PC-3 (cell line): Measurements from ENCODE around the gene KDSR. TPM values are rescaled to one million over a fixed set of nuclear protein-coding genes. Genes with fewer than 3 reads are reported as not detected.
A peak's percentile ranks its signal among the peaks of the same experiment; 100 is the strongest.

ENCODE experiments used
- ATAC-seq: fragments of 200-7000 bp; cut with Tn5 transposase; 2 replicates; pipeline ENCODE4 v1.9.1; 2020; ENCODE audit warnings: mild to moderate bottlenecking, moderate library complexity
- BruUV-seq: library from RNA; stranded (reverse); fragments of 400-500 nt; replicated peaks from 2 replicates; lab custom pipeline; 2021; lab: Mats Ljungman, UMichigan
- CTCF ChIA-PET: fragments of 300-600 bp; sonication (Branson Sonifier 250); formaldehyde crosslinking; loops from one replicate; lab custom pipeline; 2022; ENCODE audit warnings: antibody characterized with exemption; lab: Charles Lee
- POLR2A ChIA-PET: fragments of 300-600 bp; sonication (Branson Sonifier 250); formaldehyde crosslinking; loops from one replicate; lab custom pipeline; 2022; ENCODE audit warnings: antibody characterized with exemption; ENCODE audit not compliant: unreplicated experiment; lab: Charles Lee
- DNase-seq: peaks from one replicate; pipeline ENCODE4 v3.0.0-alpha.2; 2015
- H2AFZ ChIP-seq: fragments of 300-600 bp; sonication (generic); 2 replicates; pipeline ENCODE4 v1.6.0; 2016; ENCODE audit warnings: antibody characterized with exemption, low read length
- H3F3A ChIP-seq: fragments of 300-600 bp; sonication (generic); one replicate; pipeline ENCODE4 v1.6.0; 2017; ENCODE audit warnings: antibody characterized with exemption, low read length, control low read depth, mild to moderate bottlenecking; ENCODE audit not compliant: unreplicated experiment
- H3K27ac ChIP-seq: fragments of 300-600 bp; sonication (generic); 2 replicates; pipeline ENCODE4 v1.5.1; 2016; ENCODE audit warnings: mild to moderate bottlenecking, low read length
- H3K27me3 ChIP-seq: fragments of 300-600 bp; sonication (generic); 2 replicates; pipeline ENCODE4 v1.6.1; 2016; ENCODE audit warnings: low read length, mixed read lengths
- H3K36me3 ChIP-seq: fragments of 300-600 bp; sonication (generic); 2 replicates; pipeline ENCODE4 v1.6.1; 2016; ENCODE audit warnings: low read depth, mixed run types, low read length, mixed read lengths
- H3K4me1 ChIP-seq: fragments of 300-600 bp; sonication (generic); 2 replicates; pipeline ENCODE4 v1.5.1; 2016; ENCODE audit warnings: low read length; ENCODE audit not compliant: insufficient read depth
- H3K4me2 ChIP-seq: fragments of 300-600 bp; sonication (generic); 2 replicates; pipeline ENCODE4 v1.6.0; 2016; ENCODE audit warnings: low read length
- H3K4me3 ChIP-seq: fragments of 300-600 bp; sonication (generic); 2 replicates; pipeline ENCODE4 v1.5.1; 2016; ENCODE audit warnings: mild to moderate bottlenecking, low read length, mixed read lengths
- H3K79me2 ChIP-seq: fragments of 300-600 bp; sonication (generic); 2 replicates; pipeline ENCODE4 v1.6.1; 2017; ENCODE audit warnings: low read length, mixed read lengths
- H3K9ac ChIP-seq: fragments of 300-600 bp; sonication (generic); 2 replicates; pipeline ENCODE4 v1.6.0; 2016; ENCODE audit warnings: mild to moderate bottlenecking, low read length
- H3K9me2 ChIP-seq: fragments of 300-600 bp; sonication (generic); replicated peaks from 2 replicates; pipeline ENCODE4 v1.6.1; 2016; ENCODE audit warnings: mixed run types, low read length, mixed read lengths
- H3K9me3 ChIP-seq: fragments of 300-600 bp; sonication (generic); 2 replicates; pipeline ENCODE4 v1.6.1; 2016; ENCODE audit warnings: low read length, mixed read lengths
- H4K20me1 ChIP-seq: fragments of 300-600 bp; sonication (generic); 2 replicates; pipeline ENCODE4 v1.6.1; 2016; ENCODE audit warnings: low read length, mixed read lengths
- EZH2 ChIP-seq: fragments of 300-600 bp; sonication (generic); IDR thresholded peaks from one replicate; pipeline ENCODE4 v1.6.1; 2017; ENCODE audit warnings: antibody characterized with exemption, mild to moderate bottlenecking, low read length; ENCODE audit not compliant: unreplicated experiment
- EZH2phosphoT487 ChIP-seq: fragments of 300-600 bp; sonication (generic); IDR thresholded peaks from 2 replicates; pipeline ENCODE4 v1.6.1; 2018; ENCODE audit warnings: mild to moderate bottlenecking, antibody characterized with exemption, low read length, borderline replicate concordance
- intact Hi-C: fragments of 100-400 bp; cut with micrococcal nuclease; formaldehyde crosslinking; loops from 2 replicates; pipeline ENCODE4 v1.9.0; 2023
- total RNA-seq: library from RNA; depleted of rRNA; stranded (reverse); fragments of >200 nt; gene quantifications from 2 replicates; pipeline ENCODE4 v1.2.3, GENCODE V29; 2014
- TF ChIP-seq, protein P1 (sequence below): fragments of 300-600 bp; sonication (generic); conservative IDR thresholded peaks from 2 replicates; pipeline ENCODE4 v1.5.1; 2017; ENCODE audit warnings: antibody characterized with exemption, low read depth, mild to moderate bottlenecking, low read length

KDSR gene
- total RNA-seq, 1 experiment from 2014 or later, result 16.1 TPM

DNA sequence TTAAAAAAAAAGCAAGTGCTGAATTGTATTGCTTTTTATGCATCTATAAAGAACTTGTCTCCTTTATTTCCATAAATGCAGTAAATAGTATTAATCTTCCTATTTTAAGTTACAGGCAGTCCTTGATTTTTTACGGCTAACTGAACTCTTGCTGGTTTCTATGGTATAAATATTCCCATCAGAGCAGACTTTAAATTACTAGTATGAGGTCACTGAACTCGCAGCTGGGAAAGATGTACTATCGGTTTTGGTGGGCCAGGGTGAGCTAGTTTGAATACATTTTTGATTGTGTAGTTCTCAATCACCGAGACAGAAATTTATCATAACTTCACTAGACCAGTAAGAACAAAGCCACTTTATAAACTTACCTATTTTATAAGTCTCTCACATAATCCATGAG, 20.9 kb upstream of the KDSR start:
- H3F3A ChIP-seq, result no peaks in the 10 kb centered on the region
- no peaks in the 10 kb centered on the region for H3K4me1 ChIP-seq
- CTCF ChIA-PET, result no interaction called here
- no peaks in the 10 kb centered on the region for H3K79me2 ChIP-seq
- H3K9ac ChIP-seq, result no peak overlapping the region
- no peak for DNase-seq
- no peak overlapping the region for H3K27ac ChIP-seq
- no peak overlapping the region for H3K4me3 ChIP-seq
- H3K9me2 ChIP-seq, result no peaks in the 10 kb centered on the region
- intact Hi-C loops, result no loop called here
- no peaks in the 10 kb centered on the region for H4K20me1 ChIP-seq
- H3K27me3 ChIP-seq, result no peaks in the 10 kb centered on the region
- H3K36me3 ChIP-seq, result peaks cover 11% of the 10 kb centered on the region
- no TSS peak for BruUV-seq
- H3K9me3 ChIP-seq, result no peaks in the 10 kb centered on the region
- no peak overlapping the region for H3K4me2 ChIP-seq
- H2AFZ ChIP-seq, result no peak overlapping the region
- POLR2A ChIA-PET, result no interaction called here
- ATAC-seq, result no peak
- TF ChIP-seq EZH2, result no peak
- TF ChIP-seq, protein P1, sequence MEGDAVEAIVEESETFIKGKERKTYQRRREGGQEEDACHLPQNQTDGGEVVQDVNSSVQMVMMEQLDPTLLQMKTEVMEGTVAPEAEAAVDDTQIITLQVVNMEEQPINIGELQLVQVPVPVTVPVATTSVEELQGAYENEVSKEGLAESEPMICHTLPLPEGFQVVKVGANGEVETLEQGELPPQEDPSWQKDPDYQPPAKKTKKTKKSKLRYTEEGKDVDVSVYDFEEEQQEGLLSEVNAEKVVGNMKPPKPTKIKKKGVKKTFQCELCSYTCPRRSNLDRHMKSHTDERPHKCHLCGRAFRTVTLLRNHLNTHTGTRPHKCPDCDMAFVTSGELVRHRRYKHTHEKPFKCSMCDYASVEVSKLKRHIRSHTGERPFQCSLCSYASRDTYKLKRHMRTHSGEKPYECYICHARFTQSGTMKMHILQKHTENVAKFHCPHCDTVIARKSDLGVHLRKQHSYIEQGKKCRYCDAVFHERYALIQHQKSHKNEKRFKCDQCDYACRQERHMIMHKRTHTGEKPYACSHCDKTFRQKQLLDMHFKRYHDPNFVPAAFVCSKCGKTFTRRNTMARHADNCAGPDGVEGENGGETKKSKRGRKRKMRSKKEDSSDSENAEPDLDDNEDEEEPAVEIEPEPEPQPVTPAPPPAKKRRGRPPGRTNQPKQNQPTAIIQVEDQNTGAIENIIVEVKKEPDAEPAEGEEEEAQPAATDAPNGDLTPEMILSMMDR, result no peak
- TF ChIP-seq EZH2phosphoT487, result no peak

DNA sequence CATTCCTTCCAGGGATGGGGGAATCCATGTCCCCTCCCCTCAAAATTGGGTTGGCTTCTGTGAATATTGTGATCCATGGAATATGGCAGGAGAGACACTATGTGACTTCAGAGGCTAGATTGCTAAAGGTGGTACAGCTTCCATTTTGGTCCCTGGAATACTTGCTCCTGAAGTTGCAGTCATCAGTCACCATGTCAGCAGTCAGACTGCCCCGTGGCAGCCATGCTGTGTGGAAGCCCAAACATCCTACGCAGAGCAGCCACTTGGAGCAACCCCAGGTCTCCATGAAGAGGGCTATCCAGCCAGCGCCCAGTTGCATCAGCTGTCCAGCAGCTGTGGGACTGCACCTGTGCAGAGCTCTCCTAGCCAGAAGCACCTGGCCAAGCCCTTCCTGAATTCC, 15.8 kb upstream of the KDSR start:
- Histone ChIP-seq H3K27ac (no peak overlapping the region), H3K4me3 (no peak overlapping the region), H3F3A (no peaks in the 10 kb centered on the region), H3K4me2 (no peak overlapping the region), H3K9ac (no peak overlapping the region), H3K79me2 (no peaks in the 10 kb centered on the region), H3K27me3 (no peaks in the 10 kb centered on the region), H3K9me2 (no peaks in the 10 kb centered on the region), H3K4me1 (peaks cover 11% of the 10 kb centered on the region), H3K9me3 (no peaks in the 10 kb centered on the region), H2AFZ (no peak overlapping the region), H4K20me1 (no peaks in the 10 kb centered on the region), H3K36me3 (no peaks in the 10 kb centered on the region; the same call in 1 of the 2 replicates)
- ChIA-PET POLR2A (no interaction called here), CTCF (no interaction called here)
- no TSS peak for BruUV-seq
- ATAC-seq (no peak), DNase-seq (no peak)
- intact Hi-C loops, result no loop called here
- TF ChIP-seq EZH2phosphoT487, result no peak
- TF ChIP-seq, protein P1, result no peak
- no peak for TF ChIP-seq EZH2

DNA sequence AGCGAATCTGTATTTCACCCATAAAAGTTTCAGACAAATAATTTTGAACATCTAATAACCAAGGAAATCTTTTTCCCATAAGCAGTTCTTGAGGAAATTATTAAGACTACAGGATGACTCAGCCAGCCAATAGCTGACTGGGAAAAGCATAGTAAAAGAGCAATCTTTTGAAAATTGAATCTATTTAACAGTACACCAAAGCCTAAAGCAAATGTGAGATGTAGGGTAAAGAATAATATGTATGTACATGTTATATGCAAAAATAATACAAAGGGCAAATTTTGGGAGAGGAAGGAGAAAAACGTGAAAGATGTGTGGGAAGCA, 12.6 kb upstream of the KDSR start:
- no TSS peak for BruUV-seq
- intact Hi-C loops, result no loop called here
- H3K9me3 ChIP-seq, result no peaks in the 10 kb centered on the region
- DNase-seq (no peak), ATAC-seq (peak; percentile 64)
- 0 out of 2 replicates have a peak overlapping the region, but pooled peaks have one; percentile 57 for H3K4me2 ChIP-seq
- H3K27ac ChIP-seq, result no peak overlapping the region
- H3F3A ChIP-seq, result no peaks in the 10 kb centered on the region
- ChIA-PET POLR2A (no interaction called here), CTCF (interaction anchor here (0.5 kb wide), 1 partner anchor 638 kb away, joined by 3 read pairs; no protein-coding TSS in a partner anchor)
- H3K79me2 ChIP-seq, result no peaks in the 10 kb centered on the region
- no peaks in the 10 kb centered on the region for H4K20me1 ChIP-seq
- no peaks in the 10 kb centered on the region for H3K9me2 ChIP-seq
- no peak overlapping the region for H3K4me3 ChIP-seq
- TF ChIP-seq EZH2, result no peak
- no peak for TF ChIP-seq EZH2phosphoT487
- TF ChIP-seq, protein P1, result no peak
- H3K4me1 ChIP-seq, result peaks cover 11% of the 10 kb centered on the region
- H3K9ac ChIP-seq, result no peak overlapping the region
- H3K36me3 ChIP-seq, result no peaks in the 10 kb centered on the region
- no peaks in the 10 kb centered on the region for H3K27me3 ChIP-seq
- H2AFZ ChIP-seq, result no peak overlapping the region
